GM12878 (cell line): ENCODE data around the gene MAGI2.

Experiments
- CBFB ChIP-seq: IDR thresholded peaks from 2 replicates; pipeline ENCODE4 v1.6.1; 2016; ENCODE audit warnings: antibody characterized with exemption, low read depth
- CEBPB ChIP-seq, 2 experiments: fragments of 150-350 bp in 1 of 2; IDR thresholded peaks; 2 replicates each; pipeline ENCODE4 v1.6.1; 2012 to 2014; ENCODE audit warnings: low read depth in 2 of 2, low read length in 2 of 2, borderline replicate concordance in 1 of 2, inconsistent platforms in 1 of 2
- CTCF ChIP-seq, 3 experiments: IDR thresholded peaks in 2 of 3; conservative IDR thresholded peaks in 1 of 3; 2 replicates each; pipeline ENCODE4 v1.5.1; 2011; ENCODE audit warnings: low read depth in 3 of 3, low read length in 3 of 3, mild to moderate bottlenecking in 3 of 3, control low read depth in 2 of 3, moderate library complexity in 2 of 3, inconsistent platforms in 1 of 3, mixed read lengths in 1 of 3; ENCODE audit not compliant: control insufficient read depth in 2 of 3, insufficient read depth in 1 of 3; ENCODE audit errors: extremely low read depth in 1 of 3
- EZH2 ChIP-seq: IDR thresholded peaks from 2 replicates; pipeline ENCODE4 v1.6.1; 2012; ENCODE audit warnings: low read depth, mild to moderate bottlenecking, control low read depth, inconsistent platforms, low read length, borderline replicate concordance; ENCODE audit not compliant: control insufficient read depth
- JUND ChIP-seq: IDR thresholded peaks from 2 replicates; pipeline ENCODE4 v1.6.1; 2012; ENCODE audit warnings: low read depth, mild to moderate bottlenecking, low read length, improper control_type of control experiment, moderate library complexity
- KAT2A ChIP-seq: conservative IDR thresholded peaks from 2 replicates; pipeline ENCODE4 v1.6.1; 2011; ENCODE audit warnings: low read depth, low read length; ENCODE audit not compliant: control insufficient read depth
- MYC ChIP-seq: IDR thresholded peaks from 2 replicates; pipeline ENCODE4 v1.6.1; 2011; ENCODE audit warnings: mild to moderate bottlenecking, low read length, moderate library complexity, inconsistent platforms; ENCODE audit not compliant: insufficient read depth, insufficient replicate concordance, insufficient read length, severe bottlenecking
- NBN ChIP-seq: fragments of 450-650 bp; IDR thresholded peaks from 2 replicates; pipeline ENCODE4 v1.6.1; 2016
- NFYB ChIP-seq: IDR thresholded peaks from 2 replicates; pipeline ENCODE4 v1.6.1; 2011; ENCODE audit warnings: low read depth, mild to moderate bottlenecking, low read length, improper control_type of control experiment, moderate library complexity; ENCODE audit not compliant: insufficient read depth
- POLR2A ChIP-seq: IDR thresholded peaks from 2 replicates; pipeline ENCODE4 v1.6.1; 2011; ENCODE audit warnings: low read depth, mild to moderate bottlenecking, low read length
- REST ChIP-seq: IDR thresholded peaks from 2 replicates; pipeline ENCODE4 v1.6.1; 2012; ENCODE audit warnings: mild to moderate bottlenecking, low read depth, low read length
- SIN3A ChIP-seq: IDR thresholded peaks from 2 replicates; pipeline ENCODE4 v1.6.1; 2012; ENCODE audit warnings: low read depth, low read length, improper control_type of control experiment
- USF1 ChIP-seq: IDR thresholded peaks from 2 replicates; pipeline ENCODE4 v1.6.1; 2011; ENCODE audit warnings: borderline replicate concordance, low read depth, mild to moderate bottlenecking, moderate library complexity, mixed read lengths, low read length; ENCODE audit not compliant: insufficient read depth; ENCODE audit errors: extremely low read length
- ZNF384 ChIP-seq: IDR thresholded peaks from 2 replicates; pipeline ENCODE4 v1.6.1; 2012; ENCODE audit warnings: low read depth, mild to moderate bottlenecking, low read length, improper control_type of control experiment, borderline replicate concordance

GRCh38 chr7:77979219-77979618 lies 1474.2 kb downstream of the MAGI2 start:
- TF ChIP-seq USF1 (no peak), CTCF (IDR thresholded peaks at IDR 0.05 in 2 of 3, conservative IDR thresholded peaks at IDR 0.05 in 1 of 3; ENCODE audit: control insufficient read depth in 2 of 3, extremely low read depth in 1 of 3, insufficient read depth in 1 of 3, low read depth in 3 of 3, low read length in 3 of 3) (no peak), CEBPB (IDR thresholded peaks at IDR 0.05; ENCODE audit: borderline replicate concordance in 1 of 2, low read depth in 2 of 2, low read length in 2 of 2) (no peak), JUND (no peak), NBN (no peak), MYC (no peak), NFYB (no peak), KAT2A (no peak), SIN3A (no peak), EZH2 (no peak), ZNF384 (no peak), REST (no peak), POLR2A (no peak), CBFB (no peak)
